NB4 (cell line): ENCODE data around the gene IFFO2.

Experiments used
- CTCF ChIP-seq: IDR thresholded peaks from one replicate; pipeline ENCODE4 v1.5.1; 2012; ENCODE audit warnings: low read depth, low read length
- MAX ChIP-seq: IDR thresholded peaks from 2 replicates; pipeline ENCODE4 v1.6.1; 2011; ENCODE audit warnings: low read depth, low read length
- POLR2A ChIP-seq: IDR thresholded peaks from 2 replicates; pipeline ENCODE4 v1.6.1; 2011; ENCODE audit warnings: mild to moderate bottlenecking; ENCODE audit not compliant: insufficient read length; ENCODE audit errors: extremely low read depth

GRCh38 chr1:18957532-18958300, 1.2 kb upstream of the IFFO2 start:
- TF ChIP-seq POLR2A (no peak), MAX (no peak), CTCF (no peak)
